D721Med (cell line): ENCODE data around the gene CCDC187.

Experiments used
- DNase-seq: peaks from one replicate; pipeline ENCODE4 v3.0.0; 2011; ENCODE audit warnings: low spot score; ENCODE audit not compliant: insufficient read length
- FAIRE-seq: peaks from 2 replicates; lab custom pipeline; 2011; peaks lifted over from hg19 to GRCh38; lab: Jason Lieb, UNC
- CTCF ChIP-seq: IDR thresholded peaks from 2 replicates; pipeline ENCODE4 v1.5.1; 2012; ENCODE audit warnings: mild to moderate bottlenecking, control low read depth; ENCODE audit not compliant: insufficient read depth; ENCODE audit errors: missing control alignments

CCDC187 gene

GRCh38 chr9:136343121-136343883 is 39.4 kb upstream of the CCDC187 start:
- no peak for TF ChIP-seq CTCF
- FAIRE-seq (no peak), DNase-seq (no peak)

GRCh38 chr9:136342181-136343120 is 38.6 kb upstream of the CCDC187 start:
- FAIRE-seq = no peak
- DNase-seq = no peak
- no peak for TF ChIP-seq CTCF

GRCh38 chr9:136341769-136342168 is 37.9 kb upstream of the CCDC187 start:
- FAIRE-seq (no peak), DNase-seq (no peak)
- no peak for TF ChIP-seq CTCF

- no peak for TF ChIP-seq CTCF
- FAIRE-seq (no peak), DNase-seq (no peak)
These were observed 37.3 kb upstream of the CCDC187 start for GRCh38 chr9:136341042-136341655.

- no peak for FAIRE-seq
These were observed 36.6 kb upstream of the CCDC187 start for GRCh38 chr9:136340356-136341041.

More at GRCh38 chr9:136340356-136341041, 36.6 kb upstream of the CCDC187 start:
- no peak for TF ChIP-seq CTCF
- no peak for DNase-seq
